WTC11 (cell line): ENCODE measurements around the gene CCNB1. TPM values are rescaled to one million over a fixed set of nuclear protein-coding genes. Genes with fewer than 3 reads are reported as not detected.

Experiments
- ATF1 ChIP-seq: sonication (generic); formaldehyde crosslinking; IDR thresholded peaks from 2 replicates; pipeline ENCODE4 v1.8.1; 2023; ENCODE audit warnings: mild to moderate bottlenecking, moderate library complexity, missing genetic modification reagents
- CDX4 ChIP-seq: fragments of 250-450 bp; sonication (Bioruptor Pico); IDR thresholded peaks from 2 replicates; pipeline ENCODE4 v1.9.0; 2021; ENCODE audit warnings: moderate library complexity, mild to moderate bottlenecking, inconsistent platforms, borderline replicate concordance
- CREB1 ChIP-seq: sonication (generic); formaldehyde crosslinking; IDR thresholded peaks from 2 replicates; pipeline ENCODE4 v1.8.0; 2023; ENCODE audit warnings: mild to moderate bottlenecking, missing genetic modification reagents
- CREM ChIP-seq: sonication (generic); formaldehyde crosslinking; IDR thresholded peaks from 2 replicates; pipeline ENCODE4 v1.8.1; 2022; ENCODE audit warnings: mild to moderate bottlenecking, missing genetic modification reagents, moderate library complexity
- FOXK1 ChIP-seq: sonication (generic); formaldehyde crosslinking; IDR thresholded peaks from 2 replicates; pipeline ENCODE4 v1.8.0; 2022; ENCODE audit warnings: mild to moderate bottlenecking, moderate library complexity, missing genetic modification reagents
- FOXP1 ChIP-seq: sonication (generic); formaldehyde crosslinking; IDR thresholded peaks from 2 replicates; pipeline ENCODE4 v1.8.0; 2022; ENCODE audit warnings: missing genetic modification reagents, mild to moderate bottlenecking, moderate library complexity, borderline replicate concordance
- MYBL2 ChIP-seq: sonication (generic); formaldehyde crosslinking; IDR thresholded peaks from 2 replicates; pipeline ENCODE4 v1.8.1; 2023; ENCODE audit warnings: mild to moderate bottlenecking, moderate library complexity, missing genetic modification reagents
- NR3C1 ChIP-seq: sonication (generic); formaldehyde crosslinking; conservative IDR thresholded peaks from 2 replicates; pipeline ENCODE4 v1.8.1; 2023; ENCODE audit warnings: low read depth, mild to moderate bottlenecking, missing genetic modification reagents
- SMAD3 ChIP-seq: sonication (generic); formaldehyde crosslinking; IDR thresholded peaks from 2 replicates; pipeline ENCODE4 v1.8.0; 2022; ENCODE audit warnings: missing genetic modification reagents, mild to moderate bottlenecking, borderline replicate concordance
- SMAD4 ChIP-seq: sonication (generic); formaldehyde crosslinking; IDR thresholded peaks from 2 replicates; pipeline ENCODE4 v1.8.0; 2022; ENCODE audit warnings: mild to moderate bottlenecking, missing genetic modification reagents
- STAT6 ChIP-seq: sonication (generic); formaldehyde crosslinking; conservative IDR thresholded peaks from 2 replicates; pipeline ENCODE4 v1.8.1; 2023; ENCODE audit warnings: mild to moderate bottlenecking, low read depth, missing genetic modification reagents, moderate library complexity
- ZNF138 ChIP-seq: sonication (generic); formaldehyde crosslinking; conservative IDR thresholded peaks from 2 replicates; pipeline ENCODE4 v1.8.1; 2022; ENCODE audit warnings: mild to moderate bottlenecking, moderate library complexity, missing genetic modification reagents
- ZNF317 ChIP-seq: sonication (generic); formaldehyde crosslinking; IDR thresholded peaks from 2 replicates; pipeline ENCODE4 v1.8.1; 2023; ENCODE audit warnings: low read depth, mild to moderate bottlenecking, moderate library complexity, missing genetic modification reagents, borderline replicate concordance
- ZNF423 ChIP-seq: fragments of 250-450 bp; sonication (Bioruptor Pico); IDR thresholded peaks from 2 replicates; pipeline ENCODE4 v2.1.2; 2022; ENCODE audit warnings: mild to moderate bottlenecking, moderate library complexity
- ZNF671 ChIP-seq: fragments of 250-450 bp; sonication (Bioruptor Pico); IDR thresholded peaks from 2 replicates; pipeline ENCODE4 v1.8.0; 2021; ENCODE audit warnings: mild to moderate bottlenecking
- total RNA-seq: library from RNA; stranded (reverse); gene quantifications from 3 replicates; pipeline ENCODE4 v1.2.3, GENCODE V29; 2021
- TF ChIP-seq, protein P1 (sequence below): sonication (generic); formaldehyde crosslinking; IDR thresholded peaks from 2 replicates; pipeline ENCODE4 v1.8.1; 2022; ENCODE audit warnings: mild to moderate bottlenecking, moderate library complexity, missing genetic modification reagents
- TF ChIP-seq, protein P2 (sequence below): sonication (generic); formaldehyde crosslinking; IDR thresholded peaks from 2 replicates; pipeline ENCODE4 v1.8.0; 2023; ENCODE audit warnings: mild to moderate bottlenecking, missing genetic modification reagents
- TF ChIP-seq, protein P3 (sequence below): fragments of 250-450 bp; sonication (Bioruptor Pico); IDR thresholded peaks from 2 replicates; pipeline ENCODE4 v1.9.0; 2021; ENCODE audit warnings: mild to moderate bottlenecking
- TF ChIP-seq, protein P4 (sequence below): fragments of 250-450 bp; sonication (Bioruptor Pico); IDR thresholded peaks from 2 replicates; pipeline ENCODE4 v1.9.0; 2021; ENCODE audit warnings: mild to moderate bottlenecking
- TF ChIP-seq, protein P5 (sequence below): fragments of 250-450 bp; sonication (Bioruptor Pico); IDR thresholded peaks from 2 replicates; pipeline ENCODE4 v2.1.2; 2022; ENCODE audit warnings: mild to moderate bottlenecking, moderate library complexity

CCNB1 gene
- total RNA-seq, 1 experiment from 2014 or later, result 312 TPM

GRCh38 chr5:69217548-69218526 lies 50.9 kb downstream of the CCNB1 start (continued):
- no peak for TF ChIP-seq ZNF671 (CRISPR knock-in tag)
- peak; percentile 39; the same call in 1 of the 2 replicates for TF ChIP-seq SMAD3 (CRISPR knock-in tag)
- TF ChIP-seq, protein P1, sequence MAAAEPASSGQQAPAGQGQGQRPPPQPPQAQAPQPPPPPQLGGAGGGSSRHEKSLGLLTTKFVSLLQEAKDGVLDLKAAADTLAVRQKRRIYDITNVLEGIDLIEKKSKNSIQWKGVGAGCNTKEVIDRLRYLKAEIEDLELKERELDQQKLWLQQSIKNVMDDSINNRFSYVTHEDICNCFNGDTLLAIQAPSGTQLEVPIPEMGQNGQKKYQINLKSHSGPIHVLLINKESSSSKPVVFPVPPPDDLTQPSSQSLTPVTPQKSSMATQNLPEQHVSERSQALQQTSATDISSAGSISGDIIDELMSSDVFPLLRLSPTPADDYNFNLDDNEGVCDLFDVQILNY (CRISPR knock-in tag), result peak; percentile 60
- peak; percentile 69 for TF ChIP-seq FOXK1 (CRISPR knock-in tag)
- peak; percentile 50; the same call in 1 of the 2 replicates for TF ChIP-seq MYBL2 (CRISPR knock-in tag)
- TF ChIP-seq ATF1 (CRISPR knock-in tag), result peak; percentile 40; the same call in 1 of the 2 replicates
- no peak for TF ChIP-seq STAT6
- TF ChIP-seq SMAD4 (CRISPR knock-in tag), result peak; percentile 8; the same call in 1 of the 2 replicates
- TF ChIP-seq CDX4 (CRISPR knock-in tag), result no peak
- TF ChIP-seq, protein P2, sequence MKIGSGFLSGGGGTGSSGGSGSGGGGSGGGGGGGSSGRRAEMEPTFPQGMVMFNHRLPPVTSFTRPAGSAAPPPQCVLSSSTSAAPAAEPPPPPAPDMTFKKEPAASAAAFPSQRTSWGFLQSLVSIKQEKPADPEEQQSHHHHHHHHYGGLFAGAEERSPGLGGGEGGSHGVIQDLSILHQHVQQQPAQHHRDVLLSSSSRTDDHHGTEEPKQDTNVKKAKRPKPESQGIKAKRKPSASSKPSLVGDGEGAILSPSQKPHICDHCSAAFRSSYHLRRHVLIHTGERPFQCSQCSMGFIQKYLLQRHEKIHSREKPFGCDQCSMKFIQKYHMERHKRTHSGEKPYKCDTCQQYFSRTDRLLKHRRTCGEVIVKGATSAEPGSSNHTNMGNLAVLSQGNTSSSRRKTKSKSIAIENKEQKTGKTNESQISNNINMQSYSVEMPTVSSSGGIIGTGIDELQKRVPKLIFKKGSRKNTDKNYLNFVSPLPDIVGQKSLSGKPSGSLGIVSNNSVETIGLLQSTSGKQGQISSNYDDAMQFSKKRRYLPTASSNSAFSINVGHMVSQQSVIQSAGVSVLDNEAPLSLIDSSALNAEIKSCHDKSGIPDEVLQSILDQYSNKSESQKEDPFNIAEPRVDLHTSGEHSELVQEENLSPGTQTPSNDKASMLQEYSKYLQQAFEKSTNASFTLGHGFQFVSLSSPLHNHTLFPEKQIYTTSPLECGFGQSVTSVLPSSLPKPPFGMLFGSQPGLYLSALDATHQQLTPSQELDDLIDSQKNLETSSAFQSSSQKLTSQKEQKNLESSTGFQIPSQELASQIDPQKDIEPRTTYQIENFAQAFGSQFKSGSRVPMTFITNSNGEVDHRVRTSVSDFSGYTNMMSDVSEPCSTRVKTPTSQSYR (CRISPR knock-in tag), result 0 out of 2 replicates have a peak, but pooled peaks have one; percentile 66
- TF ChIP-seq ZNF138, result no peak
- TF ChIP-seq, protein P3, sequence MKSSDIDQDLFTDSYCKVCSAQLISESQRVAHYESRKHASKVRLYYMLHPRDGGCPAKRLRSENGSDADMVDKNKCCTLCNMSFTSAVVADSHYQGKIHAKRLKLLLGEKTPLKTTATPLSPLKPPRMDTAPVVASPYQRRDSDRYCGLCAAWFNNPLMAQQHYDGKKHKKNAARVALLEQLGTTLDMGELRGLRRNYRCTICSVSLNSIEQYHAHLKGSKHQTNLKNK (CRISPR knock-in tag), result 0 out of 2 replicates have a peak, but pooled peaks have one; percentile 44
- TF ChIP-seq ZNF317 (CRISPR knock-in tag), result no peak
- TF ChIP-seq, protein P4, sequence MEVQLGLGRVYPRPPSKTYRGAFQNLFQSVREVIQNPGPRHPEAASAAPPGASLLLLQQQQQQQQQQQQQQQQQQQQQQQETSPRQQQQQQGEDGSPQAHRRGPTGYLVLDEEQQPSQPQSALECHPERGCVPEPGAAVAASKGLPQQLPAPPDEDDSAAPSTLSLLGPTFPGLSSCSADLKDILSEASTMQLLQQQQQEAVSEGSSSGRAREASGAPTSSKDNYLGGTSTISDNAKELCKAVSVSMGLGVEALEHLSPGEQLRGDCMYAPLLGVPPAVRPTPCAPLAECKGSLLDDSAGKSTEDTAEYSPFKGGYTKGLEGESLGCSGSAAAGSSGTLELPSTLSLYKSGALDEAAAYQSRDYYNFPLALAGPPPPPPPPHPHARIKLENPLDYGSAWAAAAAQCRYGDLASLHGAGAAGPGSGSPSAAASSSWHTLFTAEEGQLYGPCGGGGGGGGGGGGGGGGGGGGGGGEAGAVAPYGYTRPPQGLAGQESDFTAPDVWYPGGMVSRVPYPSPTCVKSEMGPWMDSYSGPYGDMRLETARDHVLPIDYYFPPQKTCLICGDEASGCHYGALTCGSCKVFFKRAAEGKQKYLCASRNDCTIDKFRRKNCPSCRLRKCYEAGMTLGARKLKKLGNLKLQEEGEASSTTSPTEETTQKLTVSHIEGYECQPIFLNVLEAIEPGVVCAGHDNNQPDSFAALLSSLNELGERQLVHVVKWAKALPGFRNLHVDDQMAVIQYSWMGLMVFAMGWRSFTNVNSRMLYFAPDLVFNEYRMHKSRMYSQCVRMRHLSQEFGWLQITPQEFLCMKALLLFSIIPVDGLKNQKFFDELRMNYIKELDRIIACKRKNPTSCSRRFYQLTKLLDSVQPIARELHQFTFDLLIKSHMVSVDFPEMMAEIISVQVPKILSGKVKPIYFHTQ, result peak; percentile 62; the same call in 1 of the 2 replicates
- no peak; the same call in 1 of the 2 replicates for TF ChIP-seq CREM (CRISPR knock-in tag)
- TF ChIP-seq FOXP1 (CRISPR knock-in tag), result peak; percentile 91
- no peak for TF ChIP-seq ZNF423
- TF ChIP-seq, protein P5, sequence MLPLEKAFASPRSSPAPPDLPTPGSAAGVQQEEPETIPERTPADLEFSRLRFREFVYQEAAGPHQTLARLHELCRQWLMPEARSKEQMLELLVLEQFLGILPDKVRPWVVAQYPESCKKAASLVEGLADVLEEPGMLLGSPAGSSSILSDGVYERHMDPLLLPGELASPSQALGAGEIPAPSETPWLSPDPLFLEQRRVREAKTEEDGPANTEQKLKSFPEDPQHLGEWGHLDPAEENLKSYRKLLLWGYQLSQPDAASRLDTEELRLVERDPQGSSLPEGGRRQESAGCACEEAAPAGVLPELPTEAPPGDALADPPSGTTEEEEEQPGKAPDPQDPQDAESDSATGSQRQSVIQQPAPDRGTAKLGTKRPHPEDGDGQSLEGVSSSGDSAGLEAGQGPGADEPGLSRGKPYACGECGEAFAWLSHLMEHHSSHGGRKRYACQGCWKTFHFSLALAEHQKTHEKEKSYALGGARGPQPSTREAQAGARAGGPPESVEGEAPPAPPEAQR (CRISPR knock-in tag), result no peak
- no peak for TF ChIP-seq NR3C1
- no peak for TF ChIP-seq CREB1 (CRISPR knock-in tag)
